HG03469 (cell line): ENCODE measurements around the gene EGR2.
"Not testable (repeated sequence)": the region's sequence is repeated elsewhere in the genome, so short reads cannot be mapped to it uniquely, and the experiment has no call there.

Experiments
- ATAC-seq: cut with Tn5 transposase; IDR thresholded peaks from one replicate; pipeline ENCODE4 v1.9.1; 2021; ENCODE audit warnings: mild to moderate bottlenecking, moderate library complexity, moderate number of reproducible peaks; ENCODE audit not compliant: unreplicated experiment

The EGR2 gene

GRCh38 chr10:62795762-62796161, 20.4 kb downstream of the EGR2 start:
- ATAC-seq = no peak

GRCh38 chr10:62795100-62795499, 21.1 kb downstream of the EGR2 start:
- no peak for ATAC-seq

GRCh38 chr10:62794306-62794705, 21.9 kb downstream of the EGR2 start:
- ATAC-seq = no peak

- no peak for ATAC-seq
These were observed 23.9 kb downstream of the EGR2 start for GRCh38 chr10:62792261-62792660.

- no peak for ATAC-seq
These were observed 25.6 kb downstream of the EGR2 start for GRCh38 chr10:62790571-62790970.

GRCh38 chr10:62790019-62790555, 26.1 kb downstream of the EGR2 start:
- ATAC-seq = no peak

- no peak for ATAC-seq
These were observed 27.2 kb downstream of the EGR2 start for GRCh38 chr10:62788861-62789467.

- not testable (repeated sequence) for ATAC-seq
These were observed 27.9 kb downstream of the EGR2 start for GRCh38 chr10:62788285-62788684.

- ATAC-seq = not testable (repeated sequence)
These were observed 31.6 kb downstream of the EGR2 start for GRCh38 chr10:62784537-62784936.

- peak; percentile 75 for ATAC-seq
These were observed 36.5 kb downstream of the EGR2 start for GRCh38 chr10:62779487-62780248.

- ATAC-seq = peak; percentile 35
These were observed 38.0 kb downstream of the EGR2 start for GRCh38 chr10:62778125-62778524.

- ATAC-seq = no peak
These were observed 43.8 kb downstream of the EGR2 start for GRCh38 chr10:62772186-62772974.

GRCh38 chr10:62769574-62770242, 46.5 kb downstream of the EGR2 start:
- no peak for ATAC-seq

GRCh38 chr10:62766386-62766785, 49.8 kb downstream of the EGR2 start:
- ATAC-seq = no peak

GRCh38 chr10:62765726-62766125, 50.4 kb downstream of the EGR2 start:
- no peak for ATAC-seq

- no peak for ATAC-seq
These were observed 52.2 kb downstream of the EGR2 start for GRCh38 chr10:62764011-62764410.

- no peak for ATAC-seq
These were observed 53.0 kb downstream of the EGR2 start for GRCh38 chr10:62763155-62763554.
